HepG2 (cell line): ENCODE results near the gene CDK18. TPM values are rescaled to one million over a fixed set of nuclear protein-coding genes. Genes with fewer than 3 reads are reported as not detected.

Experiments
- ATAC-seq: fragments of 200-7000 bp; cut with Tn5 transposase; 3 replicates; pipeline ENCODE4 v1.9.1; 2020; ENCODE audit warnings: mild to moderate bottlenecking, moderate library complexity
- BruUV-seq: library from RNA; stranded (reverse); fragments of 400-500 nt; replicated peaks from 2 replicates; lab custom pipeline; 2021; lab: Mats Ljungman, UMichigan
- CTCF ChIA-PET: fragments of 300-600 bp; formaldehyde crosslinking; extraction: SDS; loops from one replicate; lab custom pipeline; 2021; ENCODE audit warnings: low total read pairs, inconsistent platforms, low intra/inter-chr PET ratio; lab: Yijun Ruan, JAX
- POLR2A ChIA-PET: fragments of 350-600 bp; sonication (Branson Sonifier 250); formaldehyde crosslinking; loops from one replicate; lab custom pipeline; 2020; ENCODE audit warnings: antibody characterized with exemption, inconsistent platforms; lab: Yijun Ruan, JAX
- DNase-seq: peaks from one replicate; pipeline ENCODE4 v3.0.0-alpha.2; 2015; ENCODE audit warnings: low spot score
- FAIRE-seq: peaks from 3 replicates; lab custom pipeline; 2011; peaks lifted over from hg19 to GRCh38; lab: Jason Lieb, UNC
- H2AFZ ChIP-seq: one replicate; pipeline ENCODE4 v1.6.1; 2011; ENCODE audit warnings: low read length, inconsistent platforms
- H3K27ac ChIP-seq: fragments of 300-600 bp; 3 replicates; pipeline ENCODE4 v1.8.0; 2011; ENCODE audit warnings: mixed run types, mild to moderate bottlenecking, mixed read lengths, low read length, inconsistent platforms; ENCODE audit not compliant: insufficient read depth; ENCODE audit errors: extremely low read length
- H3K27me3 ChIP-seq, 2 experiments: fragments of 200-600 bp in 1 of 2; 2 replicates in 1 of 2; 3 replicates in 1 of 2; pipeline versions ENCODE4 v1.6.0 to v1.8.0; 2011; ENCODE audit warnings: low read length in 2 of 2, mild to moderate bottlenecking in 2 of 2, moderate library complexity in 2 of 2, inconsistent platforms in 1 of 2; ENCODE audit not compliant: insufficient read depth in 2 of 2, control insufficient read depth in 1 of 2
- H3K36me3 ChIP-seq, 2 experiments: fragments of 200-600 bp in 1 of 2; replicated peaks in 1 of 2; 2 replicates in 1 of 2; 3 replicates in 1 of 2; pipeline versions ENCODE4 v1.5.1 to v1.8.0; 2011; ENCODE audit warnings: low read length in 2 of 2, inconsistent platforms in 1 of 2; ENCODE audit not compliant: insufficient read depth in 2 of 2, control insufficient read depth in 1 of 2
- H3K4me1 ChIP-seq: 2 replicates; pipeline ENCODE4 v1.5.1; 2012; ENCODE audit warnings: low read length, inconsistent platforms; ENCODE audit not compliant: insufficient read depth
- H3K4me2 ChIP-seq: 2 replicates; pipeline ENCODE4 v1.6.0; 2011; ENCODE audit warnings: low read depth, low read length, inconsistent platforms
- H3K4me3 ChIP-seq, 3 experiments: fragments of 200-600 bp in 1 of 3; sonication (generic), shearing (Covaris generic) in 1 of 3; replicated peaks in 1 of 3; 2 replicates each; pipeline ENCODE4 v1.5.1; 2011 to 2016; ENCODE audit warnings: low read length in 3 of 3, inconsistent platforms in 2 of 3, low read depth in 2 of 3, mild to moderate bottlenecking in 2 of 3, control low read depth in 1 of 3, mixed read lengths in 1 of 3; ENCODE audit not compliant: insufficient read depth in 1 of 3
- H3K79me2 ChIP-seq: one replicate; pipeline ENCODE4 v1.6.1; 2011; ENCODE audit warnings: low read length, inconsistent platforms; ENCODE audit not compliant: insufficient read depth
- H3K9ac ChIP-seq: 2 replicates; pipeline ENCODE4 v1.6.0; 2011; ENCODE audit warnings: mild to moderate bottlenecking, low read depth, low read length, inconsistent platforms; ENCODE audit not compliant: insufficient read depth
- H3K9me3 ChIP-seq: 2 replicates; pipeline ENCODE4 v1.5.1; 2012; ENCODE audit warnings: mild to moderate bottlenecking, low read length
- H4K20me1 ChIP-seq: 2 replicates; pipeline ENCODE4 v1.6.0; 2011; ENCODE audit warnings: inconsistent platforms, mild to moderate bottlenecking, low read length, moderate library complexity; ENCODE audit not compliant: insufficient read depth
- ATAD3A ChIP-seq: sonication (generic); formaldehyde crosslinking; IDR thresholded peaks from 2 replicates; pipeline ENCODE4 v1.4.0; 2020; ENCODE audit warnings: missing genetic modification reagents
- BCLAF1 ChIP-seq: fragments of 450-650 bp; IDR thresholded peaks from 2 replicates; pipeline ENCODE4 v1.6.1; 2017; ENCODE audit warnings: mild to moderate bottlenecking
- DPF2 ChIP-seq: sonication (generic); formaldehyde crosslinking; IDR thresholded peaks from 2 replicates; pipeline ENCODE4 v1.4.0; 2020; ENCODE audit warnings: mild to moderate bottlenecking, low read depth, missing genetic modification reagents, borderline replicate concordance
- EP300 ChIP-seq, 3 experiments: sonication (generic) in 1 of 3; formaldehyde crosslinking in 1 of 3; IDR thresholded peaks; 2 replicates each; pipeline versions ENCODE4 v1.5.1 to v1.6.1; 2011 to 2020; ENCODE audit warnings: low read depth in 2 of 3, low read length in 2 of 3, borderline replicate concordance in 1 of 3, improper control_type of control experiment in 1 of 3, mild to moderate bottlenecking in 1 of 3, missing genetic modification reagents in 1 of 3, moderate library complexity in 1 of 3
- FOXO4 ChIP-seq: sonication (generic); formaldehyde crosslinking; conservative IDR thresholded peaks from 2 replicates; pipeline ENCODE4 v1.8.1; 2023; ENCODE audit warnings: missing genetic modification reagents
- GPBP1L1 ChIP-seq: sonication (generic); formaldehyde crosslinking; IDR thresholded peaks from 2 replicates; pipeline ENCODE4 v1.5.0; 2020; ENCODE audit warnings: mild to moderate bottlenecking, missing genetic modification reagents
- JUN ChIP-seq: sonication (generic); formaldehyde crosslinking; IDR thresholded peaks from 2 replicates; pipeline ENCODE4 v1.4.0; 2020; ENCODE audit warnings: mild to moderate bottlenecking, missing genetic modification reagents
- KAT8 ChIP-seq: IDR thresholded peaks from 2 replicates; pipeline ENCODE4 v1.6.1; 2016; ENCODE audit warnings: missing genetic modification reagents, missing compliant biosample characterization
- MTF1 ChIP-seq: sonication (generic); formaldehyde crosslinking; IDR thresholded peaks from 2 replicates; pipeline ENCODE4 v1.5.0; 2020; ENCODE audit warnings: missing genetic modification reagents
- NAIF1 ChIP-seq: sonication (generic); formaldehyde crosslinking; IDR thresholded peaks from 2 replicates; pipeline ENCODE4 v1.5.0; 2020; ENCODE audit warnings: mild to moderate bottlenecking, missing genetic modification reagents, borderline replicate concordance
- RNF2 ChIP-seq: fragments of 450-650 bp; conservative IDR thresholded peaks from 2 replicates; pipeline ENCODE4 v1.6.1; 2016; ENCODE audit warnings: low read depth
- SP1 ChIP-seq, 2 experiments: fragments of 450-650 bp in 1 of 2; sonication (generic) in 1 of 2; formaldehyde crosslinking in 1 of 2; IDR thresholded peaks; 2 replicates each; pipeline versions ENCODE4 v1.4.0 to v1.6.1; 2016 to 2020; ENCODE audit warnings: missing genetic modification reagents in 1 of 2
- ZEB1 ChIP-seq: IDR thresholded peaks from 2 replicates; pipeline ENCODE4 v1.6.1; 2012; ENCODE audit warnings: mild to moderate bottlenecking, low read depth, inconsistent platforms; ENCODE audit not compliant: insufficient replicate concordance
- ZHX1 ChIP-seq: sonication (generic); formaldehyde crosslinking; IDR thresholded peaks from 2 replicates; pipeline ENCODE4 v1.8.1; 2022; ENCODE audit warnings: low read depth, mild to moderate bottlenecking, missing genetic modification reagents
- ZNF350 ChIP-seq: sonication (generic); formaldehyde crosslinking; IDR thresholded peaks from 2 replicates; pipeline ENCODE4 v1.4.0; 2020; ENCODE audit warnings: mild to moderate bottlenecking, low read depth, missing genetic modification reagents, borderline replicate concordance
- ZNF510 ChIP-seq: sonication (generic); formaldehyde crosslinking; IDR thresholded peaks from 2 replicates; pipeline ENCODE4 v1.4.0; 2020; ENCODE audit warnings: low read depth, mild to moderate bottlenecking, missing genetic modification reagents
- ZNF564 ChIP-seq: sonication (generic); formaldehyde crosslinking; IDR thresholded peaks from 2 replicates; pipeline ENCODE4 v1.8.1; 2023; ENCODE audit warnings: mild to moderate bottlenecking, missing genetic modification reagents
- WGBS: methylation state at CpG from one replicate; pipeline ENCODE4 v1.1.6; 2017; ENCODE audit warnings: low lambda C conversion rate; 5-methylcytosine and 5-hydroxymethylcytosine counted together
- in situ Hi-C: cut with HindIII; loops from 2 replicates; pipeline ENCODE4 v1.10.0; 2017; ENCODE audit warnings: low pct_unique_long_range_greater_than_20kb; ENCODE audit not compliant: extremely low pct_ligation_motif_present
- intact Hi-C: fragments of 100-400 bp; cut with micrococcal nuclease; formaldehyde crosslinking; loops from one replicate; pipeline ENCODE4 v1.10.0; 2022; ENCODE audit not compliant: unreplicated experiment
- polyA plus RNA-seq, 8 experiments: library from polyadenylated mRNA; depleted of rRNA in 3 of 8; stranded (reverse) in 7 of 8; unstranded in 1 of 8; fragments of >200 nt; fragmentation: Illumina TruSeq in 4 of 8; extraction: Trizol in 4 of 8; gene quantifications; 2 replicates each; pipeline versions ENCODE4 v1.2.1 to v1.2.3, GENCODE V29; 2011 to 2016; ENCODE audit warnings: low read depth in 4 of 8, missing spikeins in 1 of 8, mixed read lengths in 1 of 8; ENCODE audit not compliant: insufficient read depth in 1 of 8
- total RNA-seq, 5 experiments: library from RNA; depleted of rRNA; stranded (reverse); fragments of >200 nt; fragmentation: Illumina TruSeq; extraction: Trizol; gene quantifications; 2 replicates each; pipeline ENCODE4 v1.2.3, GENCODE V29; 2016; ENCODE audit warnings: low read depth in 1 of 5

The CDK18 gene
- total and polyA plus RNA-seq, 2 of the 13 experiments (the other 11 are each of a cell fraction or from before 2014, with no cell fraction given): 6.4 to 38.8 TPM

- Histone ChIP-seq H2AFZ (no peak overlapping the region), H3K27ac (no peak overlapping the region), H3K27me3 (peaks cover 0 to 35% of the 10 kb centered on the region in 2 experiments; a peak in 3 of 5 replicates), H3K9ac (no peak overlapping the region), H3K4me3 (no peak overlapping the region), H3K36me3 (no peaks in the 10 kb centered on the region), H3K9me3 (no peaks in the 10 kb centered on the region), H3K4me2 (no peak overlapping the region), H3K4me1 (peaks cover 17% of the 10 kb centered on the region), H4K20me1 (no peaks in the 10 kb centered on the region), H3K79me2 (no peaks in the 10 kb centered on the region)
- CTCF ChIA-PET: no interaction called here
- FAIRE-seq: no peak
- no peak for DNase-seq
- BruUV-seq: no TSS peak
- WGBS: 77% methylated on average over 11 of the region's 11 CpGs
- POLR2A ChIA-PET: no interaction called here
- intact Hi-C loops (no loop called here), in situ Hi-C loops (no loop called here)
- ATAC-seq: no peak
- TF ChIP-seq NAIF1 (CRISPR knock-in tag) (no peak), EP300 (IDR thresholded peaks at IDR 0.05; ENCODE audit: low read depth in 2 of 2, low read length in 2 of 2) (no peak), EP300 (CRISPR knock-in tag; IDR thresholded peaks at IDR 0.05; ENCODE audit: borderline replicate concordance) (no peak), ZNF510 (no peak), FOXO4 (CRISPR knock-in tag) (no peak), ZEB1 (no peak), MTF1 (no peak), ZHX1 (CRISPR knock-in tag) (no peak), KAT8 (CRISPR knock-in tag) (no peak), JUN (CRISPR knock-in tag) (no peak), RNF2 (no peak), SP1 (IDR thresholded peaks at IDR 0.05) (no peak), SP1 (CRISPR knock-in tag; IDR thresholded peaks at IDR 0.05) (no peak), BCLAF1 (no peak), ATAD3A (CRISPR knock-in tag) (no peak), GPBP1L1 (CRISPR knock-in tag) (no peak), ZNF564 (CRISPR knock-in tag) (no peak), ZNF350 (CRISPR knock-in tag) (no peak), DPF2 (no peak)
Observed at GRCh38 chr1:205542367-205542766, 37.9 kb downstream of the CDK18 start.
